Stimulated activated CD4-positive, alpha-beta T cell treated with anti-CD3 and anti-CD28 coated beads, Interleukin-15, amount 100 ng/mL, for 1 hour (primary cell): ENCODE results near the gene RPL19.
A peak's percentile ranks its signal among the peaks of the same experiment; 100 is the strongest.
"Not testable (repeated sequence)": the region's sequence is repeated elsewhere in the genome, so short reads cannot be mapped to it uniquely, and the experiment has no call there.

Experiments
- DNase-seq, 2 donors: peaks; one replicate each; pipeline ENCODE4 v3.0.0-alpha.2; 2020; ENCODE audit warnings: low read depth in 1 of 2, low spot score in 1 of 2

RPL19 gene

GRCh38 chr17:39240631-39241030 is 40.5 kb downstream of the RPL19 start:
- no peak for DNase-seq

DNA sequence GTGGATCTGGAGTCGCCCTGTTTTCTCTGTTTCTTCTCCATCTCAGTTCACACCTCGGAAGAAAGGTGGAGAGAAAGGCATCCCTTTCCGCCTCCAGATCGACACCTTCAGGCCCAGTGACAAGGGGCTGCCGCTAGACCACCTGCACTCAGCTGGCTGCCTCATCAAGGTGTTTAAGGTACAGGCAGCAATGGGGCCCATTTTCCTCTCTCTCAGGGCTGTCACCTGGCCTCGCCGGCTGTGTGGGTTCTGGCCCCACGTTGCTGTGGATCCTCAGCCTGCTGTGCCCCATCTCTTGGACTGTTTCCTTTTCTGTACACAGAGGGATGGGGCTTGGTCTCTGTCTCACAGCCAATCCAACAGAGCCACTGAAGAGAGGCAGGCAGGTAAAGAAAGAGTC is 43.1 kb downstream of the RPL19 start:
- DNase-seq = no peak

GRCh38 chr17:39244016-39244599 is 44.0 kb downstream of the RPL19 start:
- DNase-seq = no peak

DNA sequence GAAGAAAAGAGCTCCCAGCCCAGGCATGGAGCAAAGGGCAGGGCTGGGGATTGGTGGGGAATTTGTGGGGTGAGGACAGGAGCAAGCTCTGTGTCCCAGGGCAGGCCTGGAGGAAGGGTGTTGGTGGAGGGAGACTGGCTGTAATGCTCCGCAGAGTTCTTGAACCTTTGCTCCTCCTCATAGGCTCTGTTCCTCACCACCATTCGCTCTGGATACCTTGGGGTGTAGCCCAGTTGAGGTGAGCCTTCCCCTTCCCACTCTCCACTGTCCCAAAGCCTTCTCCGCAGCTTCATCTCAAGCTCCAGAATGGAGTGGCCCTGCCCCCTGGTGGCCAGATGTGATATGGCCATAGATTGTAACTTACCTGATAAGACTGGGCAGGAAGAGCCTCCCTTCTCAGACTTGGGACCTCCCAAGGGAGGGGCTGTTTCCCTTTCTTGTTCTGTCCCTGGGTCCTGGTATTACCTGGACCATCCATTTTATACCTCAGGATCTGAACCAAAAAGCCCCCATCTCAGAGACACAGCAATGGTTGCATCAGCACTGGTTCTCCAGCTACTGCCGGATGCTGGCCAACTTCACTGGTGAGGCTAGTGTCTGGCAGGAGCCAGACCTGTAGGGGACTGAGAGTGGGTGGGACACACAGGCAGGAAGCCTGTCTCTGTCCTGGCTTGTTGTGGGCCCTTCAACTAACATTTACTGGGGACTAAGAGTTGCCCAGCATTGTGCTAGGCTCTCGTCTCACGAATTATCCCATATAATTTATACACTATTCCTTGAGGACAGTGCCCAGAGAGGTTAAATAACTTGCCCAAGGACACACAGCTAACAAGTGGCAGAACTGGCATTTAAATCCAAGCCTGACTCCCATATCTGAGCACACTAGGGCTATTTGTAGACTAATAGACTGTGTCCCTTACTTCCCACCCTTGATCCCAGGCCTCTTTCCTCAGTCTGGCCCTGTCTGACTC is 44.8 kb downstream of the RPL19 start:
- DNase-seq = peak; percentile 70 to 75

DNA sequence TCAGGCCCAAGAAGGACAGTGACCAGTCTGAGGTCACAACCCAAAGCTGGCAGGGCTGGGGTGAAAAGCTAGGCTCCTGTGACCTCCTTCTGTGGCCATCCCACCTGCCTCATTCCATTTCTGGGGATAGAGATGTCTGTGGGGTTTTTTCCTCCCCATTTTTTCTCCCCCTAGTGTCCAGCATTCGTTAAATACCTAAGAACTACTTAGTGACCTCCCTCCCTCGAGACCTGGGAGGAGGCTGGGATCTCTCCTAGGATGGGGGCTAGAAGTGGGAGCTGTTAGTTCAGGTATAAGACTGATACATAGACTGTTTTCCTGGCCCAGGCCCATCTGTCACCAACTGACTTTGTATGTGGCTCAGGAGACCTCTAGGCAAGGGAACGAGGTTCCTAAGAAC is 46.2 kb downstream of the RPL19 start:
- DNase-seq = no peak

- not testable (repeated sequence) for DNase-seq
These were observed 50.0 kb downstream of the RPL19 start for GRCh38 chr17:39250076-39250475.

DNA sequence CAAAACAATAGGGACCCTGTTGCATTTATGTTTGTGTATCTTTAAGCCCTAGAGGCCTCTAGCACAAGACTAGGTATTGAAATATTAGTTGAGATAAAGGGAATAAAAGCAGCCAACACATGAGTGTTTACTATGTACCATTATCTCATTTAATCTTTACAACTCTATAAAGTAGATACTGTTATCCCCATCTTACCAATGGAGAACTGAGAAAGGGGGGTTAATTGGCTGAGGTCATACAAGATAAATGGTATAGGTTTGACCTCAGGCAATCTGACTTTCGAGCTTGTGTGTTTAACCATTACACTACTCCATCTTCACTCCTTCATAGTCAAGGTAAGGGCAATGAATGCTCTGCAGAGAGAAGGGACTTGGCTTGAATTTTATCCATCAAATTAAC is 51.9 kb downstream of the RPL19 start:
- DNase-seq = no peak

GRCh38 chr17:39252788-39253460 is 52.8 kb downstream of the RPL19 start:
- no peak for DNase-seq
